Omental fat pad (tissue), 4 donors: ENCODE data around the gene RPLP1. TPM values are rescaled to one million over a fixed set of nuclear protein-coding genes. Genes with fewer than 3 reads are reported as not detected.
A peak's percentile ranks its signal among the peaks of the same experiment; 100 is the strongest.

Experiments used
- ATAC-seq: fragments of 150-250 bp; one replicate; pipeline ENCODE4 v1.9.1; 2016; ENCODE audit warnings: mild to moderate bottlenecking, moderate library complexity; ENCODE audit not compliant: low FRiP score
- DNase-seq: peaks from one replicate; pipeline ENCODE4 v3.0.0-alpha.2; 2019; ENCODE audit warnings: low spot score
- total RNA-seq, 4 donors: library from RNA; depleted of rRNA; stranded (reverse); fragments of >200 nt; gene quantifications; one replicate each; pipeline ENCODE4 v1.1.0, GENCODE V29; 2016
- TF ChIP-seq, protein P1 (sequence below), 3 donors: fragments of 450-650 bp; IDR thresholded peaks; one replicate each; pipeline ENCODE4 v1.5.1; 2016 to 2017; ENCODE audit warnings: antibody characterized with exemption in 3 of 3, mild to moderate bottlenecking in 3 of 3, moderate library complexity in 2 of 3

RPLP1 gene
- total RNA-seq, 4 donors from 2014 or later, result 539 to 795 (median 579) TPM

DNA sequence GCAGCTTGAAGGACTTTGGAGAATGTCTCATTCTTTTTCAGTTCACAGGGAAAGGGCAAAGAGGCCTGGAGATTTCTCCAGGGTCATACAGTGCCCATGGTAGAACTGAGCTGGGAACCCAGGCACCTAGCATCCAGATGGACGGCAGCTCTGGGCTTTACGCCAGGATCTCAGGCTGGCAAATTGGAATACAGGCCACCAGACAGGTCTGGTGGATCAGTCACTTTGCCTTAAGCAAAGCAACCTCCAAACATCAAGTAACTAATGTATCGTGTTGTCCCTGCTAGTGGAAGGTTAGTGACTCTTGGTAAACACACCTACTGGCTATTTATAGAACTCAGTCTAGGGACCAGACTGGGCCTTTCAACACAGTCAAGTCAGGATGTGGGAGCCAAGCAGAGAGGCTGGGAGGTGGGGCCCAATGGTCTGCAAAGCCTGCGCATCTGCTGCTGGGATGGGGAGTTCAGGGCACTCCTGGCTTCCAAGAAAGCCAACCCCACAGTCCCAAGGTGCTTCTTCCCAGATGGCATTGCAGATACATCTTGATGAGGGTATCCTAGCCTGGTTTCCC lies 30.2 kb downstream of the RPLP1 start:
- DNase-seq, result no peak
- ATAC-seq, result no peak
- TF ChIP-seq, protein P1, sequence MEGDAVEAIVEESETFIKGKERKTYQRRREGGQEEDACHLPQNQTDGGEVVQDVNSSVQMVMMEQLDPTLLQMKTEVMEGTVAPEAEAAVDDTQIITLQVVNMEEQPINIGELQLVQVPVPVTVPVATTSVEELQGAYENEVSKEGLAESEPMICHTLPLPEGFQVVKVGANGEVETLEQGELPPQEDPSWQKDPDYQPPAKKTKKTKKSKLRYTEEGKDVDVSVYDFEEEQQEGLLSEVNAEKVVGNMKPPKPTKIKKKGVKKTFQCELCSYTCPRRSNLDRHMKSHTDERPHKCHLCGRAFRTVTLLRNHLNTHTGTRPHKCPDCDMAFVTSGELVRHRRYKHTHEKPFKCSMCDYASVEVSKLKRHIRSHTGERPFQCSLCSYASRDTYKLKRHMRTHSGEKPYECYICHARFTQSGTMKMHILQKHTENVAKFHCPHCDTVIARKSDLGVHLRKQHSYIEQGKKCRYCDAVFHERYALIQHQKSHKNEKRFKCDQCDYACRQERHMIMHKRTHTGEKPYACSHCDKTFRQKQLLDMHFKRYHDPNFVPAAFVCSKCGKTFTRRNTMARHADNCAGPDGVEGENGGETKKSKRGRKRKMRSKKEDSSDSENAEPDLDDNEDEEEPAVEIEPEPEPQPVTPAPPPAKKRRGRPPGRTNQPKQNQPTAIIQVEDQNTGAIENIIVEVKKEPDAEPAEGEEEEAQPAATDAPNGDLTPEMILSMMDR (IDR thresholded peaks at IDR 0.05), result no peak

DNA sequence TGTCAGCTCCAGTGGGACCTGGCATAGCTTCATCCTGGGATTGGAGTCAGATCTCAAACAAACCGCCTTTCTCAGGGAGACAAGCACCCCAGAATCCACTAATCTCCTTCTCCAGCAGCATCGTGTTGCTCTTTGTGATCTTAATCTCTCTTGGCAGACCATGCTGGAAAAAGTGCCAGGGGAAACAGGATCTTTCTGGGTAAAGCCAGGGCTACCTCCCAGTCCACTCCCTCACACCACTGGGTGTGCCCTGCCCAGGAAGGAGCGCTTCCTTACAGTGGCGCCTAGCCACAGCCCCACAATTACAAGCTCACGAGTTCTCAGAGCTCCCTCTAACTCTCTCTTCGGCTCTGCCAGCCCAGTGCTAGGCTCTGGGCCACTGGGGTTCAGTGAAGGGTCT lies 32.2 kb downstream of the RPLP1 start:
- no peak for ATAC-seq
- no peak for DNase-seq

DNA sequence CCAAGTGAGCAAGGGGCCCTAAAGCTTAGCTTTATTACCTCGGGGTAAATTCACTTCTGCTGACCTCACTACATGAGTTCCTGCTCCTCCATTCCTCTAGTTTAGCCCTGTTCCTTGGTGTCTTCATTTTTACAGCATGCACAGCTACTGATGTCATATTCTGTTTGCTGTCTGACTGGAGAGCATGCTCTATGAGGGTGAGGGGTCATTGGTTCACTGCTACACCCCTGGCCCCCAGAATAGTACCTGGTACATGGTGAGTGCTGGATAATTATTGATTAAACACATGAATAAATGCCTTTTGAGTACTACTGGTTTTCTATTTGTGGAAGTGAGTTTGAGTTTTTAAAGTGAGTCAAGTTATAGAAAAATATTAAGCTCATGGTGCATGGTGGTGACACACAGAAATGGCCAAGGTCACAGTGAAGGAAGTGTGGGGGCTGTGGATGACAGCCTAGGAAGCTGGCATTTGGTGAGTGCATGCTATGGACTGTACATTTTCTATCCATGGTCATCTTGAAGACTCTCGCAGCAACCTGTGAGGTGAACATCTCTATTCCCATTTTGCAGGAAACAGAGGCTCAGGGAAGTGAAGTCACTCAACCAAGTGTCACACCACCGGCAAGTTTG lies 34.0 kb downstream of the RPLP1 start:
- no peak for ATAC-seq
- no peak for DNase-seq
- TF ChIP-seq, protein P1 (IDR thresholded peaks at IDR 0.05), result no peak

More for the DNA sequence above, 32.2 kb downstream of the RPLP1 start:
- TF ChIP-seq, protein P1 (IDR thresholded peaks at IDR 0.05), result no peak

DNA sequence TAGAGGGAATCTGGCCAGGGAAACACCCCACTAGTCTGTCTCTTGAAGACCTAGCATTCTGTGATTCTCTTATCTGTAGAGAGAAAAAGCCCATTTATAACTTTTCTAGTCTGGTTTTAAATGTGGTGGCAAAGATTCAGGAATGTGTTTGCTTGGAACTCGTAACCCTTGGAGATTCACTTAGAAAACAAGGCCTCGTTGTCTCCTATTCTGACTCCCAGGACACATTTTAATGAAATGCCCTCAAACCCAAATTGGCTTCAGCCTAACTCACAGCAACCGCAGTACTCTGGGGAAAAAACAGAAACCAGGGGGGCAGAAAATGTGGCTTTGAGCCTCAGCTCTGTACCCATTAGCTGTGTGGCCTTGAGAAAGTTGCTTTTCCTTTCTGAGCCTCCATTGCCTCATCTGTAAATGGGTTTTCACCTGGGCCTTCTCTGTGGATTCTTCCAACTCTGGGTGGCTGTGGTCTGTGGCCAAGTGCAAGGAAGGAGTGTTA lies 36.5 kb downstream of the RPLP1 start:
- ATAC-seq (no peak), DNase-seq (no peak)
- TF ChIP-seq, protein P1 (IDR thresholded peaks at IDR 0.05), result no peak

DNA sequence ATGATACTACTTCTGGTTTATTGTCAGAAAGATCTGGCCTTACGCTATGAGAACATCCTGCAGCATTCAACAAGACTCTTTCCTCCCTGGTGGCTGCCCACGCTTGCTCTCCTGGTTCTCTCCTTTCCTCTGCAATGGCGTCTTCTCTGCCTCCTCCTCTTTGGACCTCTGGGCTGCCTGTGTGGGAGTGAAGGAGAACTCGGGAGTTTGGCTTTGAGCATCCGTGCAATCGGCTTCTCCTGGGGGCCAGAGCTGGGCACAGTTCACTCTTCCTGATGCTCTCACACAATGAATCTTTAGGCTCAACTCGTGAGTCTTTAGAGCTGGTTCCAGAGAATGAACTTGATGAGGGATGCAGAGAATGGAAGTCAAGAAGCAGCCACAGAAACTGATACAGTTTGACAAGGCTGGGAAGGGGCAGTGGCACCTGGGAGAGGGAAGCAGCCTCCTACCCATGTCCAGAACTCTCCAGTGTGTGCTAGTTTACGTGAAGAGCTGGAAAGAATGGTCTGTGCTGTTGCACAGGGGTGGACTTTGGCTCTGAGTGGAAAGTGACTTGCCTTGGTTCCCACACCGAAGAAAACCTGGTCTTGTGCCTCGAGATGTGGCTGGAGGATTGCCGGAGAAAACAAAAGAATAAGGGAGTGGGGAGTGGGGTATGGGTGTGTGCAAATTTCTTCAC lies 37.9 kb downstream of the RPLP1 start:
- DNase-seq, result no peak
- ATAC-seq, result peak; percentile 42
- TF ChIP-seq, protein P1 (IDR thresholded peaks at IDR 0.05), result no peak

DNA sequence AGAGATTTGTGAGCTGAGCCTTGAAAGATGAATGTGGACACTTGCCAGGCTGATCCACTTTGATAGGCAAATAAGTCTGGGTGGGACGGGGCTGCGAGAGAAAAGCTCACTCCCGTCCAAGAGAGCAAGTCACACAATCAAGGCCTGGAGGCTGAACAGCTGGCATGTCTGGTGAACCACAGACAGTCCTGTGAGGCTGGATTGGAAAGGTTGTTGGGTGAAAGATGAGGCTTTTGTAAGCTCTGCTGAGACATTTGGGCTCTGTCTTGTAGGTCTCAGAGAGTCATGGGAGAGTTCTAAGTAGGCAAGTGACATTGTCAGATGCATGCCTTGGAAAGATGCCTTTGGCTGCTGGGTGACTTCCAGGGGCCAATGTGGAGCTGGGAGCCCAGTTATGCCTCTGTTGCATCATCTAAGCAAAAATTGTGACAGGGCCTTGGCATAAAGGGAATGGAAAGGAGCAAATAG lies 38.5 kb downstream of the RPLP1 start:
- DNase-seq (no peak), ATAC-seq (no peak)
- TF ChIP-seq, protein P1 (IDR thresholded peaks at IDR 0.05), result no peak
